PFSK-1 (cell line): Measurements from ENCODE around the gene ABCA10.

Experiments
- FOXP2 ChIP-seq: optimal IDR thresholded peaks from 2 replicates; pipeline ENCODE3; 2011; ENCODE audit warnings: borderline replicate concordance, control low read depth, inconsistent platforms; ENCODE audit not compliant: insufficient read depth; ENCODE audit errors: extremely low read length, extremely low read depth
- POLR2AphosphoS5 ChIP-seq: IDR thresholded peaks from 2 replicates; pipeline ENCODE4 v1.6.1; 2012; ENCODE audit warnings: low read depth, mild to moderate bottlenecking, control low read depth, low read length, moderate library complexity
- SIN3A ChIP-seq: IDR thresholded peaks from 2 replicates; pipeline ENCODE4 v1.6.1; 2012; ENCODE audit warnings: mild to moderate bottlenecking, low read length, moderate library complexity, borderline replicate concordance; ENCODE audit not compliant: insufficient read depth
- TAF1 ChIP-seq: IDR thresholded peaks from 2 replicates; pipeline ENCODE4 v1.6.1; 2012; ENCODE audit warnings: low read length, control low read depth, borderline replicate concordance; ENCODE audit not compliant: insufficient read depth
- TF ChIP-seq, protein P1 (sequence below), 2 experiments: IDR thresholded peaks; 2 replicates each; pipeline versions ENCODE4 v1.6.1 to v1.8.0; 2011 to 2012; ENCODE audit warnings: low read depth in 2 of 2, low read length in 2 of 2, control low read depth in 1 of 2, inconsistent platforms in 1 of 2, mild to moderate bottlenecking in 1 of 2, moderate library complexity in 1 of 2; ENCODE audit not compliant: insufficient read depth in 1 of 2

Gene ABCA10

DNA sequence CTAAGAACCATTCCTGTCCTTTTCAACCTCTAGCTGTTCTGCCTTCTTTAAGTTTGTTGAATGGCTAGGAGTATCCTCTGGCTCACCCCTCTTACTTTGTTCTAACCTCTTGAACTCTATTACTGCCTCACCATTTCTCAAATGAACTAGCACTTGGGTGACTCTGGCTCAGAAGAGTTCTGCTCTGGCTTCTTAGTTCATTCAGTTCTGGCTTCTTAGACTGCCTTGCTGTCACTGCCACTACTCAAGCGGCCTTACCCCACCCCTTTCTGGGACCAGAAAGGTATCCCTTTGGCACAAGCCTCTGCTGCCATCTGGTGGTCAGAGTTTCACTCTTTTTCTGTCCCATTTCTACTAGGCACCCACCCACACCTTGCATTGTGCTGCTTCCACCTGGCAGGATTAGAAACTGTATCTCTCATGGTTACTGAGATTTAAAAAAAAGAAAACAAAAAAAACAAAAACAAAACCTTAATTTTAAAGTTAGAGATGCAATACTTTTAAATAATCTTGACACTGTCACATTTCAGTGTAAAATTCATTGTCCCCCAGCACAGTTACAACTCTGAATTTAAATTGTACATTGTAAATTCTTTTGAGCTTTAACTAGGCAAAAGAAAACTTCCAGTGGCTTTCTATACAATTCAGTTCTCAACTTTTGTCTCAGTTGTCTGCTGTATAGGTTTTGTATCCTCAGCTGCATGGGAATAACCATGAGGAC, 6.9 kb upstream of the ABCA10 start:
- TF ChIP-seq SIN3A (no peak), FOXP2 (no peak), TAF1 (no peak), POLR2AphosphoS5 (no peak)
- TF ChIP-seq, protein P1, sequence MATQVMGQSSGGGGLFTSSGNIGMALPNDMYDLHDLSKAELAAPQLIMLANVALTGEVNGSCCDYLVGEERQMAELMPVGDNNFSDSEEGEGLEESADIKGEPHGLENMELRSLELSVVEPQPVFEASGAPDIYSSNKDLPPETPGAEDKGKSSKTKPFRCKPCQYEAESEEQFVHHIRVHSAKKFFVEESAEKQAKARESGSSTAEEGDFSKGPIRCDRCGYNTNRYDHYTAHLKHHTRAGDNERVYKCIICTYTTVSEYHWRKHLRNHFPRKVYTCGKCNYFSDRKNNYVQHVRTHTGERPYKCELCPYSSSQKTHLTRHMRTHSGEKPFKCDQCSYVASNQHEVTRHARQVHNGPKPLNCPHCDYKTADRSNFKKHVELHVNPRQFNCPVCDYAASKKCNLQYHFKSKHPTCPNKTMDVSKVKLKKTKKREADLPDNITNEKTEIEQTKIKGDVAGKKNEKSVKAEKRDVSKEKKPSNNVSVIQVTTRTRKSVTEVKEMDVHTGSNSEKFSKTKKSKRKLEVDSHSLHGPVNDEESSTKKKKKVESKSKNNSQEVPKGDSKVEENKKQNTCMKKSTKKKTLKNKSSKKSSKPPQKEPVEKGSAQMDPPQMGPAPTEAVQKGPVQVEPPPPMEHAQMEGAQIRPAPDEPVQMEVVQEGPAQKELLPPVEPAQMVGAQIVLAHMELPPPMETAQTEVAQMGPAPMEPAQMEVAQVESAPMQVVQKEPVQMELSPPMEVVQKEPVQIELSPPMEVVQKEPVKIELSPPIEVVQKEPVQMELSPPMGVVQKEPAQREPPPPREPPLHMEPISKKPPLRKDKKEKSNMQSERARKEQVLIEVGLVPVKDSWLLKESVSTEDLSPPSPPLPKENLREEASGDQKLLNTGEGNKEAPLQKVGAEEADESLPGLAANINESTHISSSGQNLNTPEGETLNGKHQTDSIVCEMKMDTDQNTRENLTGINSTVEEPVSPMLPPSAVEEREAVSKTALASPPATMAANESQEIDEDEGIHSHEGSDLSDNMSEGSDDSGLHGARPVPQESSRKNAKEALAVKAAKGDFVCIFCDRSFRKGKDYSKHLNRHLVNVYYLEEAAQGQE (IDR thresholded peaks at IDR 0.05; ENCODE audit: insufficient read depth in 1 of 2, low read depth in 2 of 2, low read length in 2 of 2), result no peak

- TF ChIP-seq FOXP2 (no peak), POLR2AphosphoS5 (no peak), SIN3A (no peak), TAF1 (no peak)
- TF ChIP-seq, protein P1 (IDR thresholded peaks at IDR 0.05; ENCODE audit: insufficient read depth in 1 of 2, low read depth in 2 of 2, low read length in 2 of 2), result no peak
Measured at GRCh38 chr17:69232650-69233049, 4.0 kb upstream of the ABCA10 start.

GRCh38 chr17:69231521-69231920, 2.9 kb upstream of the ABCA10 start:
- TF ChIP-seq, protein P1 (IDR thresholded peaks at IDR 0.05; ENCODE audit: insufficient read depth in 1 of 2, low read depth in 2 of 2, low read length in 2 of 2), result no peak
- no peak for TF ChIP-seq POLR2AphosphoS5

DNA sequence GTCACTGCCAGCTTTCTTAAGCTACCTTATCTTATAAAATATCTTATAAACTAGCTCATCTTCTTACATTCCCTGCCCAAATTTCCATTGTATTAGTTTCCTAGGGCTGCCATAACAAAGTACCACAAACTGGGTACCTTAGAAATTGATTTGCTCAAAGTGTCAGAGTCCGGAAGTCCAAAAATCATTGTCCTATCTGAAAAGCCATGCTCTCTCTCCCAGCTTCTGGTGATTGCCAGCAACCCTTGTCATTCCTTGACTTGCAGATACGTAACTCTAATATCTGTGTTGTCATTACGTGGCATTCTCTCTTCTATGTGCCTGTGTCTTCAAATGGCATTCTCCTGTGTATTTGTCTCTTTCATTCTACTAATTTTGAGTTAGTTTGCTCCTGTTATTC, 2.3 kb upstream of the ABCA10 start:
- TF ChIP-seq SIN3A (no peak), TAF1 (no peak), FOXP2 (no peak), POLR2AphosphoS5 (no peak)
- TF ChIP-seq, protein P1 (IDR thresholded peaks at IDR 0.05; ENCODE audit: insufficient read depth in 1 of 2, low read depth in 2 of 2, low read length in 2 of 2), result no peak

DNA sequence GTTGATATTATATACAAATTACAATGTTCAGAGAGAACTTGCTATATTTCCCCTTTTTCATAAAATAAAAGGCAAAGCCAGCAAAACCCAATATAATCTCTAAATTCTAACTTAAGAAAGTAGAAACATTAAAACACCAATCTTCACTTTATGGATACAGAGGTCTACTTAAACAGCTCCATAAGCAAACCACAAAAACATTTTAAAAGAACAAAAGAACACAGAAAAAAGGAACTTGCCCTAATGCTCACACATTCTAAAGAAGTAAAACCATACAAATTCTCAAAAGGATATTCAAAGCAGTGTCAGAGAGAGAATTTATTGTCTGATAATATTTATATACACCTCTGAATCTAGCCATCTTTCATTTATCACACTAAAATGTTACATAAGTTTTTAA, 606 bp downstream of the ABCA10 start:
- TF ChIP-seq SIN3A (no peak), FOXP2 (no peak), POLR2AphosphoS5 (no peak), TAF1 (no peak)
- TF ChIP-seq, protein P1 (IDR thresholded peaks at IDR 0.05; ENCODE audit: insufficient read depth in 1 of 2, low read depth in 2 of 2, low read length in 2 of 2), result no peak
